H1 (cell line): Measurements from ENCODE around the gene ISM1. TPM values are rescaled to one million over a fixed set of nuclear protein-coding genes. Genes with fewer than 3 reads are reported as not detected.
A peak's percentile ranks its signal among the peaks of the same experiment; 100 is the strongest.

ENCODE experiments used
- CTCF ChIA-PET: fragments of 300-600 bp; sonication (Branson Sonifier 250); formaldehyde crosslinking; loops from one replicate; lab custom pipeline; 2021; ENCODE audit not compliant: partially characterized antibody; lab: Charles Lee
- POLR2A ChIA-PET: fragments of 300-600 bp; sonication (Branson Sonifier 250); formaldehyde crosslinking; loops from one replicate; lab custom pipeline; 2021; ENCODE audit warnings: inconsistent platforms; ENCODE audit not compliant: partially characterized antibody; lab: Charles Lee
- DNase-seq, 2 experiments: peaks; one replicate each; pipeline versions ENCODE4 v3.0.0 to v3.0.0-alpha.2; 2010 to 2022; ENCODE audit warnings: low spot score in 2 of 2, low read depth in 1 of 2, mixed read lengths in 1 of 2
- FAIRE-seq: peaks from 2 replicates; lab custom pipeline; 2011; peaks lifted over from hg19 to GRCh38; lab: Jason Lieb, UNC
- H2AFZ ChIP-seq: 2 replicates; pipeline ENCODE4 v1.8.1; 2012; ENCODE audit warnings: low read length, inconsistent platforms
- H2AK5ac ChIP-seq: 2 replicates; pipeline ENCODE4 v1.6.1; 2013; ENCODE audit warnings: low read depth, low read length
- H2BK120ac ChIP-seq: replicated peaks from 2 replicates; pipeline ENCODE3; 2013; ENCODE audit warnings: low read depth, low read length, inconsistent platforms
- H2BK12ac ChIP-seq: 2 replicates; pipeline ENCODE4 v1.6.1; 2013; ENCODE audit warnings: low read depth, low read length
- H2BK15ac ChIP-seq: 2 replicates; pipeline ENCODE4 v1.6.1; 2013; ENCODE audit warnings: low read length
- H2BK20ac ChIP-seq: 2 replicates; pipeline ENCODE4 v1.6.1; 2013; ENCODE audit warnings: low read length
- H2BK5ac ChIP-seq: 2 replicates; pipeline ENCODE4 v1.6.1; 2013; ENCODE audit warnings: low read depth, low read length
- H3K14ac ChIP-seq: 2 replicates; pipeline ENCODE4 v1.6.1; 2013; ENCODE audit warnings: inconsistent platforms; ENCODE audit not compliant: insufficient read length
- H3K18ac ChIP-seq: 2 replicates; pipeline ENCODE4 v1.6.1; 2013; ENCODE audit warnings: low read length; ENCODE audit errors: extremely low read depth
- H3K23ac ChIP-seq: 2 replicates; pipeline ENCODE4 v1.6.1; 2013; ENCODE audit warnings: inconsistent platforms; ENCODE audit not compliant: insufficient read length
- H3K23me2 ChIP-seq: 2 replicates; pipeline ENCODE4 v1.6.1; 2013; ENCODE audit warnings: low read depth, low read length
- H3K27ac ChIP-seq: 2 replicates; pipeline ENCODE4 v1.6.1; 2011; ENCODE audit warnings: low read depth, low read length, inconsistent platforms
- H3K27me3 ChIP-seq, 4 experiments: replicated peaks in 1 of 4; 1 replicate in 1 of 4; 2 replicates in 3 of 4; pipeline versions ENCODE4 v1.6.1 to v1.8.1; 2011 to 2013; ENCODE audit warnings: low read length in 3 of 4, mild to moderate bottlenecking in 3 of 4, inconsistent platforms in 2 of 4, mixed read lengths in 2 of 4, moderate library complexity in 1 of 4; ENCODE audit not compliant: control insufficient read depth in 3 of 4, insufficient read depth in 3 of 4; ENCODE audit errors: extremely low read depth in 1 of 4
- H3K36me3 ChIP-seq, 4 experiments: 2 replicates each; pipeline versions ENCODE4 v1.6.1 to v1.8.1; 2011 to 2013; ENCODE audit warnings: mild to moderate bottlenecking in 4 of 4, low read length in 3 of 4, moderate library complexity in 2 of 4, control low read depth in 1 of 4, inconsistent platforms in 1 of 4; ENCODE audit not compliant: insufficient read depth in 4 of 4, control insufficient read depth in 2 of 4
- H3K4ac ChIP-seq: replicated peaks from 2 replicates; pipeline ENCODE3; 2013; ENCODE audit warnings: low read length, low read depth, mixed read lengths, inconsistent platforms; ENCODE audit not compliant: insufficient read length
- H3K4me1 ChIP-seq, 4 experiments: replicated peaks in 1 of 4; 1 replicate in 1 of 4; 2 replicates in 3 of 4; pipeline versions ENCODE4 v1.6.1 to v1.8.1; 2011 to 2013; ENCODE audit warnings: low read length in 3 of 4, inconsistent platforms in 2 of 4, mixed read lengths in 1 of 4; ENCODE audit not compliant: insufficient read depth in 4 of 4, control insufficient read depth in 3 of 4
- H3K4me2 ChIP-seq, 2 experiments: 2 replicates each; pipeline versions ENCODE4 v1.6.1 to v1.8.1; 2011 to 2013; ENCODE audit warnings: low read depth in 2 of 2, low read length in 2 of 2, control low read depth in 1 of 2, inconsistent platforms in 1 of 2, mild to moderate bottlenecking in 1 of 2; ENCODE audit not compliant: insufficient read depth in 1 of 2
- H3K4me3 ChIP-seq, 4 experiments: fragments of 200-600, 300-600 bp in 1 of 4; sonication (generic), shearing (Covaris generic), sonication (Bioruptor Twin) in 1 of 4; 2 replicates each; pipeline versions ENCODE4 v1.5.1 to v1.8.1; 2011 to 2016; ENCODE audit warnings: low read length in 4 of 4, low read depth in 3 of 4, control low read depth in 2 of 4, inconsistent platforms in 2 of 4, mild to moderate bottlenecking in 2 of 4, mixed read lengths in 1 of 4, moderate library complexity in 1 of 4; ENCODE audit not compliant: insufficient read depth in 2 of 4; ENCODE audit errors: extremely low read depth in 1 of 4
- H3K56ac ChIP-seq: replicated peaks from 2 replicates; pipeline ENCODE3; 2013; ENCODE audit warnings: low read depth, mild to moderate bottlenecking, mixed read lengths, low read length, inconsistent platforms; ENCODE audit not compliant: insufficient read length
- H3K79me1 ChIP-seq: 2 replicates; pipeline ENCODE4 v1.6.1; 2013; ENCODE audit warnings: low read depth, low read length, control low read depth
- H3K79me2 ChIP-seq, 2 experiments: 2 replicates each; pipeline versions ENCODE4 v1.6.1 to v1.8.1; 2012 to 2013; ENCODE audit warnings: low read length in 2 of 2, mild to moderate bottlenecking in 2 of 2, inconsistent platforms in 1 of 2; ENCODE audit not compliant: insufficient read depth in 2 of 2, control insufficient read depth in 1 of 2
- H3K9ac ChIP-seq, 4 experiments: replicated peaks in 1 of 4; 1 replicate in 1 of 4; 2 replicates in 3 of 4; pipeline versions ENCODE4 v1.6.1 to v1.8.1; 2011 to 2013; ENCODE audit warnings: low read depth in 3 of 4, low read length in 3 of 4, control low read depth in 2 of 4, mild to moderate bottlenecking in 2 of 4, moderate library complexity in 2 of 4, inconsistent platforms in 1 of 4; ENCODE audit errors: extremely low read depth in 1 of 4
- H3K9me3 ChIP-seq, 2 experiments: 2 replicates each; pipeline versions ENCODE4 v1.6.1 to v1.8.1; 2012 to 2013; ENCODE audit warnings: mild to moderate bottlenecking in 2 of 2, moderate library complexity in 2 of 2, control low read depth in 1 of 2, inconsistent platforms in 1 of 2, low read depth in 1 of 2, low read length in 1 of 2, mixed read lengths in 1 of 2; ENCODE audit not compliant: insufficient read depth in 2 of 2
- H4K20me1 ChIP-seq, 2 experiments: replicated peaks in 1 of 2; 2 replicates each; pipeline versions ENCODE3 to v1.8.1; 2011 to 2013; ENCODE audit warnings: inconsistent platforms in 2 of 2, low read length in 2 of 2, mild to moderate bottlenecking in 1 of 2; ENCODE audit not compliant: insufficient read depth in 2 of 2, control insufficient read depth in 1 of 2
- H4K5ac ChIP-seq: 2 replicates; pipeline ENCODE4 v1.6.1; 2013; ENCODE audit warnings: low read length, low read depth, mixed read lengths, inconsistent platforms; ENCODE audit not compliant: insufficient read length
- H4K8ac ChIP-seq: 2 replicates; pipeline ENCODE4 v1.8.0; 2013; ENCODE audit warnings: mild to moderate bottlenecking, moderate library complexity, low read length, inconsistent platforms; ENCODE audit not compliant: insufficient read depth; ENCODE audit errors: extremely low read depth
- H4K91ac ChIP-seq: replicated peaks from 2 replicates; pipeline ENCODE3; 2013; ENCODE audit warnings: low read length, mixed read lengths, inconsistent platforms; ENCODE audit not compliant: insufficient read length
- CHD2 ChIP-seq: IDR thresholded peaks from 2 replicates; pipeline ENCODE4 v1.6.1; 2012; ENCODE audit warnings: low read length, improper control_type of control experiment
- EZH2 ChIP-seq: fragments of 200-600 bp; sonication (generic); IDR thresholded peaks from 2 replicates; pipeline ENCODE4 v1.7.1; 2012; ENCODE audit warnings: low read depth, mild to moderate bottlenecking, moderate library complexity, low read length, inconsistent platforms; ENCODE audit not compliant: severe bottlenecking
- POU5F1 ChIP-seq: IDR thresholded peaks from 2 replicates; pipeline ENCODE4 v1.6.1; 2011; ENCODE audit warnings: low read depth, mild to moderate bottlenecking, low read length, moderate library complexity
- WGBS, 2 experiments: shearing (Covaris generic) in 1 of 2; methylation state at CpG; one replicate each; pipeline versions ENCODE4 v1.1.6 to v1.1.7; 2013 to 2015; ENCODE audit warnings: low lambda C conversion rate in 2 of 2, mixed read lengths in 2 of 2, inconsistent platforms in 1 of 2, low coverage in 1 of 2, missing lambda C conversion rate in 1 of 2; ENCODE audit not compliant: insufficient replicate concordance in 2 of 2, insufficient coverage in 1 of 2, insufficient read length in 1 of 2; ENCODE audit errors: extremely low coverage in 1 of 2, missing lambda C conversion rate in 1 of 2; 5-methylcytosine and 5-hydroxymethylcytosine counted together
- polyA plus RNA-seq, 7 experiments: library from polyadenylated mRNA; depleted of rRNA in 3 of 7; stranded (reverse) in 5 of 7; unstranded in 2 of 7; fragments of >200 nt in 5 of 7; fragments of 200-250 nt in 2 of 7; gene quantifications; 1 replicate in 5 of 7; 2 replicates in 1 of 7; 4 replicates in 1 of 7; pipeline versions ENCODE4 v1.2.1 to v1.2.3, GENCODE V29; 2011 to 2013; ENCODE audit warnings: missing spikeins in 2 of 7, mixed read lengths in 2 of 7
- total RNA-seq: library from RNA; stranded (reverse); fragmentation: NEBNext Ultra II Directional; extraction: Animal tissue kit (Norgen Biotek cat#: 25700); gene quantifications from 2 replicates; pipeline ENCODE4 v1.2.1, GENCODE V29; 2021

Gene ISM1
- total and polyA plus RNA-seq, 2 of the 8 experiments (the other 6 are each of a cell fraction or from before 2014, with no cell fraction given), result 0.62 to 0.97 TPM

GRCh38 chr20:13186043-13186774 is 34.9 kb upstream of the ISM1 start:
- no peak for TF ChIP-seq EZH2
- TF ChIP-seq POU5F1, result peak; percentile 83; the same call in 1 of the 2 replicates
- no peak for TF ChIP-seq CHD2
- TF ChIP-seq, all 59 proteins: peak for 1
- H3K56ac ChIP-seq, result no peak overlapping the region
- H3K9ac ChIP-seq, result no peak overlapping the region
- no peak overlapping the region for H4K91ac ChIP-seq
- no peak overlapping the region for H3K23ac ChIP-seq
- peak overlapping the region; percentile 28 to 47 for H3K4me2 ChIP-seq
- no peak overlapping the region for H2BK120ac ChIP-seq
- no peak overlapping the region; the same call in 1 of the 2 replicates for H3K27ac ChIP-seq
- no peak for FAIRE-seq
- peaks cover 0 to 3% (median 0%) of the 10 kb centered on the region in 4 experiments; a peak in 4 of 7 replicates for H3K4me1 ChIP-seq
- 13% methylated on average over 3 of the region's 3 CpGs; no CpG with 5 or more reads in 1 of the 2 experiments for WGBS, 2 experiments
- 0 out of 2 replicates have a peak, but pooled peaks cover 1% of the 10 kb centered on the region for H3K23me2 ChIP-seq
- H3K36me3 ChIP-seq, result no peaks in the 10 kb centered on the region
- H2AK5ac ChIP-seq, result no peak overlapping the region
- no peak overlapping the region; the same call in 1 of the 2 replicates for H2BK5ac ChIP-seq
- no peak overlapping the region for H2BK12ac ChIP-seq
- H3K4ac ChIP-seq, result no peak overlapping the region
- H2AFZ ChIP-seq, result no peak overlapping the region
- H3K18ac ChIP-seq, result no peak overlapping the region
- H4K5ac ChIP-seq, result no peak overlapping the region
- no peak for DNase-seq
- H4K20me1 ChIP-seq, result no peaks in the 10 kb centered on the region
- no peaks in the 10 kb centered on the region for H3K27me3 ChIP-seq
- CTCF ChIA-PET, result interaction anchor here (1.0 kb wide), 1 partner anchor 8 kb away, joined by 3 read pairs; no protein-coding TSS in a partner anchor
- POLR2A ChIA-PET, result interaction anchor here (1.1 kb wide), 1 partner anchor 35 kb away, joined by 4 read pairs; the partner anchor contains the start of gene ISM1
- H2BK15ac ChIP-seq, result no peak overlapping the region
- no peak overlapping the region for H2BK20ac ChIP-seq
- no peak overlapping the region for H3K14ac ChIP-seq
- H3K9me3 ChIP-seq, result no peaks in the 10 kb centered on the region
- H3K4me3 ChIP-seq, result peak overlapping the region in 1 of 4 experiments; percentile 22; a peak in 2 of 8 replicates
- H3K79me1 ChIP-seq, result no peaks in the 10 kb centered on the region
- no peaks in the 10 kb centered on the region for H3K79me2 ChIP-seq
- H4K8ac ChIP-seq, result no peak overlapping the region
